ENCODE data around the gene PDE7B.

The PDE7B gene

DNA sequence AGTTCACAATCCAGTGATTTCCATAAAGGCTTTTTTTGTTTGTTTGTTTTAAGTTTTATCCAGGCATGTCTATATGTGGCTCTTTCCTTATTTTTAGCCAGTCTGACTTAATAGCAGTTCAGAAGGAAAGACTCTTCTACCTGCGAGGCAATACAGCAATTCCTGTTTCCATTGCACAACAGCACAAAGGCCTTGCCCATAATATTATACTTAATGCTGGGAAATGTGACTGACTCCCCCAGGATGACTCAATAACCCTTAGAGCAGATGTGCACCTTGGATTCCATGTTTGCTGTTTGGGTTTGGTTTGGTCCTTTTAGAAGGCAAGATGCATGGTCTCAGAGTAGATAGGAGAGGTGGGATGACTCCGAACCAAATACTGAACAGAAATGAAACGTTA is 214.5 kb downstream of the PDE7B start:
- no peak overlapping the region for H3K27ac Mint-ChIP-seq
- peaks cover 4 to 8% of the 10 kb centered on the region in 2 donors for H3K36me3 Mint-ChIP-seq
- DNase-seq (no peak), ATAC-seq (replicated peaks) (no peak)
- no peaks in the 10 kb centered on the region for H3K27me3 Mint-ChIP-seq
- H3K4me3 Mint-ChIP-seq = no peak overlapping the region
- peaks cover 0 to 2% of the 10 kb centered on the region in 2 donors for H3K9me3 Mint-ChIP-seq
- no peaks in the 10 kb centered on the region for H3K4me1 Mint-ChIP-seq

DNA sequence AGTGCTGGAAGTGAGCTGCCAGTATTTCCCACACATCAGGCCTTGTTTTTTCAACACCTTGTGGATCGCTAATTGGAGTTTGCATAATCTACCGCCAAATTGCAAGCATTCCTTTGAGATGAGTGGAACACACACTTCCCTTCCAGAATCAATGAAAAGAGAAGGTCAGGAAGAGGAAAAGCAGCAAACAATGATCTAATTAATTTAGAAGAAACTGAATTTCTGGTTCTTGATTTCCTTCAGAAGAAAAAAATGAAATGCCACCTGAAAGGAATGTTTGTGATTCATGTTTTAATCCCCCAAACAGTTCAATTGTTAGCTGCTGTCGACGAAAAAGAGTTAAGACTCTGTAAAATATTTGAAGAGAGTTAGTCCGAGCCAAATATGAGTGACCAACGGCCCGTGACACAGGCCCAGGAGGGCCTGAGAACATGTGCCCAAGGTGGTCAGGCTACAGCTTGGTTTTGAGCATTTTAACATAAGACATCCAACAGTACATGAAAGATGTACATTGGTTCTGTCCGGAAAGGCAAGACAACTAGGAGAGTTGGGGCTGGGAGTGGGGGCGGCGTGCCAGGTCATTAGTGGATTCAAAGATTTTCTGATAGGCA is 216.3 kb downstream of the PDE7B start:
- H3K4me3 Mint-ChIP-seq = no peak overlapping the region
- DNase-seq (no peak), ATAC-seq (replicated peaks) (no peak)
- no peaks in the 10 kb centered on the region for H3K27me3 Mint-ChIP-seq
- no peak overlapping the region for H3K27ac Mint-ChIP-seq
- no peaks in the 10 kb centered on the region for H3K4me1 Mint-ChIP-seq
- H3K9me3 Mint-ChIP-seq = peaks cover 0 to 2% of the 10 kb centered on the region in 2 donors
- peaks cover 4 to 10% of the 10 kb centered on the region in 2 donors for H3K36me3 Mint-ChIP-seq

DNA sequence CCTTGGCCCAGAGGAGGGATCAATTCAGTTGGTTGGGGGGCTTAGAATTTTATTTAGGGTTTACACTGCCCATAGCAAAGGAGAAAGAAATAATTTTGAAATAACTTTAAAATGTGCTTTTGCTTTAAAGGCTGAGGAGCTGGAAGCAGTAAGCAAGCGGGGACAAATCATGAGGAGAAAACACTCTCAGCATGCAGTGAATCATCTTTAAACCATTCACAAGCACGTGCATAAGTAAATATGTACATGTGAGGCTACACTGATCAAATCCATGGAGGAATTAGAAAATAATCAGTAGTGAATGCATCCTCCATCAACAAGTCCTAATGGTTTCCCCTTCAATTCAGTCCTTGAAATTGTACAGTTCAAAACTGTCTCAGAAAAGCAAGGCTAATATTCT is 217.6 kb downstream of the PDE7B start:
- Mint-ChIP-seq H3K36me3 (peaks cover 4 to 10% of the 10 kb centered on the region in 2 donors), H3K4me3 (no peak overlapping the region), H3K4me1 (no peaks in the 10 kb centered on the region), H3K27ac (no peak overlapping the region), H3K9me3 (peaks cover 0 to 2% of the 10 kb centered on the region in 2 donors), H3K27me3 (no peaks in the 10 kb centered on the region)
- ATAC-seq (replicated peaks) (no peak), DNase-seq (no peak)

DNA sequence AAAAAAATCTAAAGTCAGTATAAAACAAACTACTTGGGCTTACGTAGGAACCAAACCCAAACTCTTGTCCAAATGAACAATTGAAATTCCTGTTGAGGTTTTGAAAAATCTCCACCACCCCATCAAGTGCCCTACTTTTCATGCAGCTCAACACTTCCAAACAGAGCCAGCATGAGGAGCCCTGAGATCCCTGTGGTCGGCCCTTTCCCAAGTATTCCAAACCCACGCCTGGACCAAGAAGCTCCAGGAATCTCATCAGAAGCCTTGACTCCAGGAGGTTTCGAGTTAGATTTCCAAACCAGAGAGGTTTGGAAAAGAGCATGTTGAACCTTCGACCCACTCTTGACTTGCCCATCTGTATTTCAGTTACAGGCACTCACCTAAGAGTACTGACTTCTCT is 219.3 kb downstream of the PDE7B start:
- DNase-seq = no peak
- H3K27me3 Mint-ChIP-seq = no peaks in the 10 kb centered on the region

DNA sequence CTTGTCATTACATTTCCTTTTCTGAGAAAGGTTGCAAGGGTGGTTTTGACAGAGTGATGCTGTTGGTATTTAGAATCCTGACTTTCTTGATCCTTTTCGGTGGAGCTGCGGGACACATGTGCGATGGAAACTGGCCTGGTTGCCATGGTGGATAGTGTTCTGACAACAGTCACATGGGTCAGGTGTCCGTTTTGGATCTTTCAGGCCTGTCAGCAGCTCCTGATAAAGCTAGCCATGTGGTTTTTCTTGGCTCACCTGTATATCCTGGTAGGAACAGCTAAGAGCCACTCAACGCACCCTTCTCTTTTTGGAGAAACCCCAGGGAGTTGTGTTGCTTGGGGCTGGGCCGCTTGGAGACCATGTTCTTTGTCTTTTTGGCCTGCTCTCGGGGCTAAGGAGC is 221.2 kb downstream of the PDE7B start:
- no peak for DNase-seq
- Mint-ChIP-seq H3K4me3 (no peak overlapping the region), H3K36me3 (peaks cover 4 to 7% of the 10 kb centered on the region in 2 donors), H3K27me3 (no peaks in the 10 kb centered on the region), H3K27ac (no peak overlapping the region), H3K4me1 (no peaks in the 10 kb centered on the region), H3K9me3 (peaks cover 0 to 5% of the 10 kb centered on the region in 2 donors)
- ATAC-seq (replicated peaks) = no peak

More for the DNA sequence above, 219.3 kb downstream of the PDE7B start:
- Mint-ChIP-seq H3K9me3 (peaks cover 0 to 5% of the 10 kb centered on the region in 2 donors), H3K4me1 (no peaks in the 10 kb centered on the region), H3K27ac (no peak overlapping the region), H3K36me3 (peaks cover 4 to 7% of the 10 kb centered on the region in 2 donors), H3K4me3 (no peak overlapping the region)
- no peak for ATAC-seq (replicated peaks)

GRCh38 chr6:136073216-136073615 is 221.7 kb downstream of the PDE7B start:
- Mint-ChIP-seq H3K27me3 (no peaks in the 10 kb centered on the region), H3K9me3 (peaks cover 0 to 2% of the 10 kb centered on the region in 2 donors), H3K27ac (no peak overlapping the region), H3K4me3 (no peak overlapping the region), H3K36me3 (peaks cover under 1 to 3% of the 10 kb centered on the region in 2 donors), H3K4me1 (no peaks in the 10 kb centered on the region)
- ATAC-seq (replicated peaks) = no peak
- DNase-seq = no peak

DNA sequence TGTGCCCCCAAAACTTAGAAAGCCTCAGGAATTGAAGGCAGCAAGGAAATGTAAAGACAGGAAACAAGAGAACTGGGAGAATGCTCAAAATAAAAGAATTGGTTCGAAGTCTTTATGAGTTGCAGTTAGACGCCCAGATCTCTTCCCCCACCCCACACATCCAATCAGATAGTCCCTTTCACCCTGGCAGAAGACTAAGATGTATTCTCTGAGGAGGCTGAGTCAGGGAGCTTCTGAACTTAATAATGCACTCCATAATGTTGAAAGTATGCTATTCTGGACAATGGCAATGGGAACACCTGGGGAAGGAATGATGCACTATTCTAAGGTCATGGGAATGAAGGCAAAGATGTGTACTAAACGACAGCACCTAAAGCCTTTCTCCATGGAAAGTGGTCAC is 225.0 kb downstream of the PDE7B start:
- H3K27me3 Mint-ChIP-seq = no peaks in the 10 kb centered on the region
- H3K9me3 Mint-ChIP-seq = peaks cover 0 to 2% of the 10 kb centered on the region in 2 donors
- ATAC-seq (replicated peaks) (no peak), DNase-seq (no peak)
- no peak overlapping the region for H3K4me3 Mint-ChIP-seq
- no peak overlapping the region for H3K27ac Mint-ChIP-seq
- no peaks in the 10 kb centered on the region for H3K4me1 Mint-ChIP-seq
- H3K36me3 Mint-ChIP-seq = peaks cover 0 to 2% of the 10 kb centered on the region in 2 donors

- DNase-seq (no peak), ATAC-seq (replicated peaks) (no peak)
- H3K9me3 Mint-ChIP-seq = peaks cover 0 to 2% of the 10 kb centered on the region in 2 donors
- H3K27me3 Mint-ChIP-seq = no peaks in the 10 kb centered on the region
- peaks cover 0 to 3% of the 10 kb centered on the region in 2 donors for H3K36me3 Mint-ChIP-seq
- no peak overlapping the region for H3K4me3 Mint-ChIP-seq
- H3K4me1 Mint-ChIP-seq = no peaks in the 10 kb centered on the region
- no peak overlapping the region for H3K27ac Mint-ChIP-seq
Measured at GRCh38 chr6:136077834-136078576, 226.5 kb downstream of the PDE7B start.

GRCh38 chr6:136079701-136080565 is 228.4 kb downstream of the PDE7B start:
- no peaks in the 10 kb centered on the region for H3K4me1 Mint-ChIP-seq
- no peak overlapping the region for H3K4me3 Mint-ChIP-seq
- no peak overlapping the region for H3K27ac Mint-ChIP-seq
- H3K36me3 Mint-ChIP-seq = peaks cover 0 to 3% of the 10 kb centered on the region in 2 donors
- DNase-seq (no peak), ATAC-seq (replicated peaks) (no peak)
- H3K27me3 Mint-ChIP-seq = no peaks in the 10 kb centered on the region
- H3K9me3 Mint-ChIP-seq = no peaks in the 10 kb centered on the region

GRCh38 chr6:136083540-136083939 is 232.0 kb downstream of the PDE7B start:
- Mint-ChIP-seq H3K27me3 (no peaks in the 10 kb centered on the region), H3K4me1 (no peaks in the 10 kb centered on the region), H3K9me3 (no peaks in the 10 kb centered on the region), H3K4me3 (no peak overlapping the region), H3K27ac (no peak overlapping the region), H3K36me3 (peaks cover 0 to 3% of the 10 kb centered on the region in 2 donors)
- ATAC-seq (replicated peaks) = no peak
- DNase-seq = no peak

DNA sequence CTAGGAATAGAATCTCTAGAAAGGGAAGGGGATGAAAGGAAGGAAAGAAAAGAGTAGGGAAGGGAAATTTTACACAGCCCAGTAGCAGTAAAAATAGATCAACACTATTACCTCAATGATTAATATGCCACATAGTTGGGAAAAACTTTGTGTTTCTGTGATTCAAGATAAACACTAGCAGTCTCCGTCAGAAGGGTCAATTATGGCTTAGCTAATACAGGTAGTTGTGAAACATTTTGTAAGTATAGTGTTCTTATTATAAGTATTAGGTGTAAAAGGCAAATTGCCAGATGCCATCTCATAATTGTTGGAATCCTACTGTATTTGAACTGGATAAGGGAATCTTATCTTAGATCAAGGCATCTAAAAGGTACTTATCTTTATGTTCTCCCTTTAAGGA is 232.9 kb downstream of the PDE7B start:
- Mint-ChIP-seq H3K36me3 (peaks cover 0 to 3% of the 10 kb centered on the region in 2 donors), H3K9me3 (no peaks in the 10 kb centered on the region), H3K27me3 (no peaks in the 10 kb centered on the region), H3K27ac (no peak overlapping the region), H3K4me1 (no peaks in the 10 kb centered on the region), H3K4me3 (no peak overlapping the region)
- ATAC-seq (replicated peaks) (no peak), DNase-seq (no peak)

DNA sequence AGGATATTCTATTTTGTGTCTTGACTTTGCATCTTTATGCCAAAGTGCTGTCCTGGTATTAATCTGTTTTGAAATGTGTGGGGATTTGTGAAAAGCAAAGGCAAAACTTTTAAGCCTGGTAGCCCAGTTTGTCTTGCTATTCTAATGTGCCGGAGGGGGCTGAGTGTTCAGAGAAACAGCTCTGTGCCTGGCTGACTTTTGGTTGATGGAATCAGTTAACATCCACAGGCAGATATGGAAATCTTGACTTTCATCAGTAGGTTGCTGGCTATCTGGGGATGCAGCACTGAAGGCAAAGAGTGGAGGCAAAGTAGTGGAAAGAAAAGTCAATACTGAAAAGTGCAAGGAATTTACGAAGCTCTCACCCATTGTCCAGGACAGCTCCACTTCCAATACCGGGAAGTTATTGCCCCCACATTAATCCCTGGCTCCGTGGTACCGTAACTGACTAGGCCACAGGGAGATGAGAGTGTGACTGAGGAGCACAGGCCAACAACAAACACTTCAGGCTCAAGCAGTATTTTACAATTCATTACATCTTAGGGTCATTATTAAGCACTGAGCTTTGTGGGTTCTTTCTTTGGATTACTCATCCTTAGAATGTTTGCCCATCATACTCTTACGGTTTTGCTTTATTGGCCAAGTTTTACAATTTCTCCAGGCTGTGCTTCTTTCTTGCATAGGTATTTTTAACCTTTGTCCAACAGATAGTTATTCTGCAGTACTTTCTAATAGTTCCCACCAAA is 234.0 kb downstream of the PDE7B start:
- no peaks in the 10 kb centered on the region for H3K9me3 Mint-ChIP-seq
- no peaks in the 10 kb centered on the region for H3K4me1 Mint-ChIP-seq
- no peaks in the 10 kb centered on the region for H3K27me3 Mint-ChIP-seq
- ATAC-seq (replicated peaks) = no peak
- H3K36me3 Mint-ChIP-seq = peaks cover 0 to 3% of the 10 kb centered on the region in 2 donors
- H3K27ac Mint-ChIP-seq = no peak overlapping the region
- H3K4me3 Mint-ChIP-seq = no peak overlapping the region
- no peak for DNase-seq

- Mint-ChIP-seq H3K4me1 (no peaks in the 10 kb centered on the region), H3K4me3 (no peak overlapping the region), H3K27ac (no peak overlapping the region), H3K36me3 (peaks cover 0 to 3% of the 10 kb centered on the region in 2 donors), H3K27me3 (no peaks in the 10 kb centered on the region), H3K9me3 (no peaks in the 10 kb centered on the region)
- ATAC-seq (replicated peaks) (no peak), DNase-seq (no peak)
Measured at GRCh38 chr6:136086686-136087085, 235.2 kb downstream of the PDE7B start.

DNA sequence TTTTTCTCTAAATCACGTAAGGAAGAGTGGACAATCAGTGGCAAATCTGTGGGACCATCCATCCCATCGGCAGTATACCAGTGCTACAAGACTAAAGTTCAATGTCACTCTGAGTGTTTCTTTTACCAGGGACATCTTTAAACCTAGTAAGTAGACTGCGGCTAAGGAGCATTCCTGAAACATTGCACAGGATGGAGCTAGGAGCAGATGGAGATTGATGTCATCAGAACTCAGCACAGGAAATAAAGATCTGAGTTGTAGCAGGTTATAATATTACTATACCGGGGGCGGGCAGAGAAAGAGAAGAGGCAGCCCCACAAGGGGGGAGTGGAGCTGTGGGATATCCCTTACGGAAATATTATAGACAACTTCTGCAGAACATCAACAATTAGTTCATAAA is 236.5 kb downstream of the PDE7B start:
- Mint-ChIP-seq H3K9me3 (no peaks in the 10 kb centered on the region), H3K4me3 (no peak overlapping the region), H3K4me1 (no peaks in the 10 kb centered on the region), H3K36me3 (peaks cover 2 to 3% of the 10 kb centered on the region in 2 donors), H3K27me3 (no peaks in the 10 kb centered on the region), H3K27ac (no peak overlapping the region)
- no peak for DNase-seq
- ATAC-seq (replicated peaks) = no peak

Measured in stimulated activated naive B cell treated with anti-CD40 and anti-IgM and Interleukin-4, amounts not matched to agents 10 μg/mL and 1 μg/mL and 100 μg/mL, for 72 hours (primary cell).